ENCODE measurements around the gene LTBP4.
"Not testable (repeated sequence)": the region's sequence is repeated elsewhere in the genome, so short reads cannot be mapped to it uniquely, and the experiment has no call there.

Gene LTBP4

DNA sequence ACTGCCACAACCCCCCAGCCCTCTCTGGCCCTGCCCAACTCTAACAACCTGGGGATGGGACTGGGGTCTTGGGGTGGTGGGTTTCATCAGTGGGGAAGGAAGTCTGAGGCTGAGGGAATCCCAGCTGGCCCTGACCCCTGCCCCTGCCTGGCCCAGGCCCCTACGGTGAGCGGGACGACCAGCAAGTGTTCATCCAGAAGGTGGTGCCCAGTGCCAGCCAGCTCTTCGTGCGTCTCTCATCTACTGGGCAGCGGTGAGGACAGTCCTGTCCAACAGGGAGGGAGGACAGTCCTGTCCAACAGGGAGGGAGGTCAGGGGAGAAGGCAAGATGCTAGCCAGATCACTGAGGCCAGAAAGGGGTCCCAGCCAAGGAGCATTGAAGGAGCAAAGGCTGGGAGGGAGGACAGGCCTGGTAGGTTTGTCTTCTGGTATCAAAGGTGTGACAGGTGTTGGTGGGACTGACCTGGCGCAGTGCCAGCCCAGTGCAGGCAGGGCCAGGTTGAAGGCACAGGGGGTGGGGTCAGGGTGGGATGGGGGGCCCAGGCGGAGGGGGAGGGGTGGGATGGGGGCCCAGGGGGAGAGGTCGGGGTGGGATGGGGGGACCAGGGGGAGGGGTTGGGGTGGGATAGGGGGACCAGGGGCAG, 12.1 kb upstream of the LTBP4 start:
- DNase-seq (ENCODE audit: low read depth) = no peak
- no peak overlapping the region for H3K4me3 ChIP-seq (ENCODE audit: low read depth, low read length)
- TF ChIP-seq, protein P1, sequence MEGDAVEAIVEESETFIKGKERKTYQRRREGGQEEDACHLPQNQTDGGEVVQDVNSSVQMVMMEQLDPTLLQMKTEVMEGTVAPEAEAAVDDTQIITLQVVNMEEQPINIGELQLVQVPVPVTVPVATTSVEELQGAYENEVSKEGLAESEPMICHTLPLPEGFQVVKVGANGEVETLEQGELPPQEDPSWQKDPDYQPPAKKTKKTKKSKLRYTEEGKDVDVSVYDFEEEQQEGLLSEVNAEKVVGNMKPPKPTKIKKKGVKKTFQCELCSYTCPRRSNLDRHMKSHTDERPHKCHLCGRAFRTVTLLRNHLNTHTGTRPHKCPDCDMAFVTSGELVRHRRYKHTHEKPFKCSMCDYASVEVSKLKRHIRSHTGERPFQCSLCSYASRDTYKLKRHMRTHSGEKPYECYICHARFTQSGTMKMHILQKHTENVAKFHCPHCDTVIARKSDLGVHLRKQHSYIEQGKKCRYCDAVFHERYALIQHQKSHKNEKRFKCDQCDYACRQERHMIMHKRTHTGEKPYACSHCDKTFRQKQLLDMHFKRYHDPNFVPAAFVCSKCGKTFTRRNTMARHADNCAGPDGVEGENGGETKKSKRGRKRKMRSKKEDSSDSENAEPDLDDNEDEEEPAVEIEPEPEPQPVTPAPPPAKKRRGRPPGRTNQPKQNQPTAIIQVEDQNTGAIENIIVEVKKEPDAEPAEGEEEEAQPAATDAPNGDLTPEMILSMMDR (IDR thresholded peaks at IDR 0.05; ENCODE audit: low read depth, low read length, missing control alignments) = no peak
- in situ Hi-C loops (cut with HindIII; ENCODE audit: low sequenced_read_pairs) = no loop called here

DNA sequence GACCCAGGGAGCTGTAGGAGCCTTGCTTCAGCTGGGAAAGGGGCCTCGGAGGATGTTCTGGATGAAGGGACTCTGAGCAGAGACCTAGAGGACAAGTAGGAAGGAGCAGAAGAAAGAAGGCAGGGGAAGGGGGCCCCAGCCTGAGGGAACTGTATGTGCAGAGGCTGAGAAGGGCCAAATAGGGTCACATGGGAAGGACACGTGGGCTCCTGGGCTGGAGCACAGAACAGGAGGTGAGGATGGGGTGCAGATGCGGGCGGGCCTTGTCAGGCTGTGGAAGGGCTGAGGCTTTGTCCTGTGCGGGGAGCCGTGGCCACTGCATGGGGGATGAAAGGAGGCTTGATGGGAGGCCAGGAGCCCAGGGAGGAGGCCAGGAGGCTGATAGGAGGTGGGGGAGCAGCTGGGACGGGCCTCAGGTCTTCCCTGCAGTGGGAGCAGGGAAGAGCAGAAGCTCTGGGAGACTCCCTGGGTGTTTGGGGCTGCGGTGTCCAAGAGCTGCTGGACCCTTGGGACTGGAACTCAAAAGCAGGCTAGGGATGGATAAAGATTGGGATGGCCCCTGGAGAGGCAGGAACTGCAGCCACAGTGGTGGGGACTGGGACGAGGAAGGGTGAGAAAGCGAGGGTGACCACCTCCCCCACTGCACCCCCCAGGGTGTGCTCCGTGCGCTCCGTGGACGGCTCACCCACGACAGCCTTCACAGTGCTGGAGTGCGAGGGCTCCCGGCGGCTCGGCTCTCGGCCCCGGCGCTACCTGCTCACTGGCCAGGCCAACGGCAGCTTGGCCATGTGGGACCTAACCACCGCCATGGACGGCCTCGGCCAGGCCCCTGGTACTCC, 11.4 kb upstream of the LTBP4 start:
- in situ Hi-C loops (cut with HindIII; ENCODE audit: low sequenced_read_pairs) = no loop called here
- DNase-seq (ENCODE audit: low read depth) = no peak
- TF ChIP-seq, protein P1 (IDR thresholded peaks at IDR 0.05; ENCODE audit: low read depth, low read length, missing control alignments) = no peak
- H3K4me3 ChIP-seq (ENCODE audit: low read depth, low read length) = no peak overlapping the region

DNA sequence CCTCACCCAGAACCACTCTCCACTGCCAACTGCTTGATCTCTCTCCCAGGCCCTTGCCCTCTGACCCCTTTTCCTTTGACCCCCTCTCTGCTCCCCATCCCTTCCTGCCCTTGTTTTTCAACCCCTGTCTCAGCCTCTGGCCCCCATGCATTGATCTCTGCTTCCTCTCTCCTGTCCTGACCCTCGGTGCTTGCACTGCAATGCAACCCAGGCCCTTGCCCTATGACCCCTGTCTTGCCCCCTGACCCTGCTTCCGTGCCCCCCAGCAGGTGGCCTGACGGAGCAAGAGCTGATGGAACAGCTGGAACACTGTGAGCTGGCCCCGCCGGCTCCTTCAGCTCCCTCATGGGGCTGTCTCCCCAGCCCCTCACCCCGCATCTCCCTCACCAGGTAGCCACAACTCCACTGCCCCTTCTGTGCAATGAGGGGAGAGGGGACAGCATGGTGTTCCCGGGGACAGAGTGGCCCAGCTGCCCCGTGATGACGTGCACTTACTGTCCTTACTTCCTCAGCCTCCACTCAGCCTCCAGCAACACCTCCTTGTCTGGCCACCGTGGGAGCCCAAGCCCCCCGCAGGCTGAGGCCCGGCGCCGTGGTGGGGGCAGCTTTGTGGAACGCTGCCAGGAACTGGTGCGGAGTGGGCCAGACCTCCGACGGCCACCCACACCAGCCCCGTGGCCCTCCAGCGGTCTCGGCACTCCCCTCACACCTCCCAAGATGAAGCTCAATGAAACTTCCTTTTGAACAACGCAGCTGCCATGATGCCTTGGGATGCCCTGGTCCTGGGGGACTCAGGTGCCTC, 10.5 kb upstream of the LTBP4 start:
- TF ChIP-seq, protein P1 (IDR thresholded peaks at IDR 0.05; ENCODE audit: low read depth, low read length, missing control alignments) = no peak
- H3K4me3 ChIP-seq (ENCODE audit: low read depth, low read length) = no peak overlapping the region
- in situ Hi-C loops (cut with HindIII; ENCODE audit: low sequenced_read_pairs) = no loop called here
- no peak for DNase-seq (ENCODE audit: low read depth)

DNA sequence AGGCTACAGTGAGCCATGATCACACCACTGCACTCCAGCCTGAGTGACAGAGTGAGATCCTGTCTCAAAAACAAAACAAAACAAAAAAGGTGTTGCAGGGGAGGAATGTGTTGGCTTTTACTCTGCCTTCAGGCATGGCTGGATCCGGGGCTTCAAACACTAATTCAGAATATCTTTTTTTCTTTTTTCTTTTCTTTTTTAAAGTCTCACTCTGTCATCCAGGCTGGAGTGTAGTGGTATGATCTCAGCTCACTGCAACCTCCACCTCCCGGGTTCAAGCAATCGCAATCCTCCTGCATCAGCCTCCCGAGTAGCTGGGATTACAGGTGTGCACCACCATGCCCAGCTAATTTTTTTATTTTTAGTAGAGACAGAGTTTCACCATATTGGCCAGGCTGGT, 9.4 kb upstream of the LTBP4 start:
- in situ Hi-C loops (cut with HindIII; ENCODE audit: low sequenced_read_pairs); DNase-seq (ENCODE audit: low read depth); H3K4me3 ChIP-seq (ENCODE audit: low read depth, low read length): not testable (repeated sequence)

DNA sequence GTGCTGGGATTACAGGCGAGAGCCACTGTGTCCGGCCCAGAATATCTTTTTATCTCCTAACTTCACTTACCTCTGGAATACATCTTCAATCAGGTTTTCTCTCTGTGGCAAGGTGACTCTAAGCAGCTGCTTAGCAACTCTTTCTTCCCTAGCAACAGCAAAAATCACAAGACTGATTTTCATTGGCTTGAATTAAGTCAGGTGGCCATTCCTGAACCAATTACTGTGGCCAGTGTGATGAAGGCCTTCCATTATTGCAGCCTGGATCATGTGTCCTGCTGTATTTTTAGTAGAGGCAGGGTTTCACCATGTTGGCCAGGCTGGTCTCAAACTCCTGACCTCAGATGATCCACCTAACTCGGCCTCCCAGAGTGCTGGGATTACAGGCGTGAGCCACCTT, 9.0 kb upstream of the LTBP4 start:
- H3K4me3 ChIP-seq (ENCODE audit: low read depth, low read length) = no peak overlapping the region
- no peak for DNase-seq (ENCODE audit: low read depth)
- TF ChIP-seq, protein P1 (IDR thresholded peaks at IDR 0.05; ENCODE audit: low read depth, low read length, missing control alignments) = no peak
- in situ Hi-C loops (cut with HindIII; ENCODE audit: low sequenced_read_pairs) = no loop called here

DNA sequence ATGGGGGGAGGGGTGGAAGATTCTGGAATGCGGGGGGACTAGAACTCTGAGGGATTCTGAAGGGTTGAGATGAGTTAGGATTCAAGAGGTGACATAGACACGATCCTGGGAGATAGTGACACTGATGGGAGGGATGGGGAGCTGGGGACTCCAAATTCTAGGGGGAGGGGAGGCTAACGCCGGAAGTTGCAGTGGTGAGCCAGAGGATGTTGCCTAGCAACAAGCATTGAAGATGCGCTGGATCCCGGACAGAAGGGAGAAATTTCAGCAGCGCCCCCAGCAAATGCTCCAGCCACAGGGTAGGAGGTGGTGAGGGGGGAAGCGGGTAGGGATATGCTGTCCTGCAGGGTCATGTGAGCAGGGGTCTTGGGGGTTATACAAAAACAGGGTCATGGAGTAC, 6.9 kb upstream of the LTBP4 start:
- H3K4me3 ChIP-seq (ENCODE audit: low read depth, low read length) = no peak overlapping the region
- TF ChIP-seq, protein P1 (IDR thresholded peaks at IDR 0.05; ENCODE audit: low read depth, low read length, missing control alignments) = no peak
- in situ Hi-C loops (cut with HindIII; ENCODE audit: low sequenced_read_pairs) = no loop called here
- no peak for DNase-seq (ENCODE audit: low read depth)
